ENCODE results near the gene NELL1. TPM values are rescaled to one million over a fixed set of nuclear protein-coding genes. Genes with fewer than 3 reads are reported as not detected.

NELL1 gene
- total and polyA plus RNA-seq, 2 experiments from 2014 or later, result 2.1 to 7.7 TPM

GRCh38 chr11:21447871-21448270, 778.5 kb downstream of the NELL1 start:
- TF ChIP-seq CTCF (IDR thresholded peaks at IDR 0.05; ENCODE audit: low read depth, low read length), result no peak
- no peaks in the 10 kb centered on the region for H3K27me3 ChIP-seq

GRCh38 chr11:21456186-21456585, 786.8 kb downstream of the NELL1 start:
- Histone ChIP-seq H3K4me3 (no peak overlapping the region), H3K27me3 (no peaks in the 10 kb centered on the region), H3K4me1 (ENCODE audit: low read depth) (no peaks in the 10 kb centered on the region), H3K9me3 (ENCODE audit: low read depth) (no peaks in the 10 kb centered on the region), H3K27ac (no peak overlapping the region), H3K36me3 (no peaks in the 10 kb centered on the region)
- DNase-seq (ENCODE audit: low read depth in 1 of 2, low spot score in 1 of 2), result no peak
- TF ChIP-seq CTCF (IDR thresholded peaks at IDR 0.05; ENCODE audit: low read depth, low read length), result no peak

More at GRCh38 chr11:21447871-21448270, 778.5 kb downstream of the NELL1 start:
- Histone ChIP-seq H3K4me1 (ENCODE audit: low read depth) (no peaks in the 10 kb centered on the region), H3K36me3 (no peaks in the 10 kb centered on the region), H3K4me3 (no peak overlapping the region), H3K27ac (no peak overlapping the region), H3K9me3 (ENCODE audit: low read depth) (no peaks in the 10 kb centered on the region)
- no peak for DNase-seq (ENCODE audit: low read depth in 1 of 2, low spot score in 1 of 2)

- no peak for DNase-seq (ENCODE audit: low read depth in 1 of 2, low spot score in 1 of 2)
- no peaks in the 10 kb centered on the region for H3K27me3 ChIP-seq
- no peak for TF ChIP-seq CTCF (IDR thresholded peaks at IDR 0.05; ENCODE audit: low read depth, low read length)
- no peaks in the 10 kb centered on the region for H3K36me3 ChIP-seq
- no peaks in the 10 kb centered on the region for H3K9me3 ChIP-seq (ENCODE audit: low read depth)
- H3K4me3 ChIP-seq, result no peak overlapping the region
- no peak overlapping the region for H3K27ac ChIP-seq
- H3K4me1 ChIP-seq (ENCODE audit: low read depth), result no peaks in the 10 kb centered on the region
These were observed 790.7 kb downstream of the NELL1 start for GRCh38 chr11:21460082-21460481.

- no peaks in the 10 kb centered on the region for H3K9me3 ChIP-seq (ENCODE audit: low read depth)
- no peaks in the 10 kb centered on the region for H3K36me3 ChIP-seq
- no peak for DNase-seq (ENCODE audit: low read depth in 1 of 2, low spot score in 1 of 2)
- TF ChIP-seq CTCF (IDR thresholded peaks at IDR 0.05; ENCODE audit: low read depth, low read length), result no peak
- H3K27me3 ChIP-seq, result no peaks in the 10 kb centered on the region
- no peak overlapping the region for H3K27ac ChIP-seq
- H3K4me1 ChIP-seq (ENCODE audit: low read depth), result no peaks in the 10 kb centered on the region
- H3K4me3 ChIP-seq, result no peak overlapping the region
These were observed 792.3 kb downstream of the NELL1 start for GRCh38 chr11:21461701-21462100.

GRCh38 chr11:21464601-21465193, 795.3 kb downstream of the NELL1 start:
- H3K27me3 ChIP-seq, result no peaks in the 10 kb centered on the region
- no peaks in the 10 kb centered on the region for H3K9me3 ChIP-seq (ENCODE audit: low read depth)
- no peak for TF ChIP-seq CTCF (IDR thresholded peaks at IDR 0.05; ENCODE audit: low read depth, low read length)
- no peak overlapping the region for H3K27ac ChIP-seq
- DNase-seq (ENCODE audit: low read depth in 1 of 2, low spot score in 1 of 2), result no peak
- H3K36me3 ChIP-seq, result no peaks in the 10 kb centered on the region
- no peaks in the 10 kb centered on the region for H3K4me1 ChIP-seq (ENCODE audit: low read depth)
- no peak overlapping the region for H3K4me3 ChIP-seq

All from cardiac muscle cell (in vitro differentiated cells and primary cell).